RWPE2 (cell line): ENCODE measurements around the gene FOLH1.
"Not testable (repeated sequence)": the region's sequence is repeated elsewhere in the genome, so short reads cannot be mapped to it uniquely, and the experiment has no call there.

Source experiments
- ATAC-seq: fragments of 200-7000 bp; cut with Tn5 transposase; 3 replicates; pipeline ENCODE4 v1.9.1; 2021; ENCODE audit warnings: low read depth
- DNase-seq: peaks from one replicate; pipeline ENCODE4 v3.0.0-alpha.2; 2020; ENCODE audit warnings: low spot score
- H3K27ac ChIP-seq: fragments of 450-650 bp; 2 replicates; pipeline ENCODE4 v1.5.1; 2017; ENCODE audit warnings: mild to moderate bottlenecking; ENCODE audit not compliant: poor library complexity, severe bottlenecking
- H3K27me3 ChIP-seq: fragments of 250-450 bp; sonication (Bioruptor Pico); 2 replicates; pipeline ENCODE4 v1.5.1; 2021; ENCODE audit warnings: mild to moderate bottlenecking, moderate library complexity; ENCODE audit not compliant: insufficient read depth, poor library complexity, severe bottlenecking
- H3K36me3 ChIP-seq: fragments of 250-450 bp; sonication (Bioruptor Pico); 2 replicates; pipeline ENCODE4 v1.5.1; 2020; ENCODE audit warnings: low read depth, mild to moderate bottlenecking, moderate library complexity
- H3K4me1 ChIP-seq: fragments of 250-450 bp; sonication (Bioruptor Pico); 2 replicates; pipeline ENCODE4 v1.5.1; 2021; ENCODE audit warnings: mild to moderate bottlenecking, moderate library complexity; ENCODE audit not compliant: insufficient read depth, poor library complexity, severe bottlenecking
- H3K4me3 ChIP-seq: fragments of 250-450 bp; sonication (Bioruptor Pico); 2 replicates; pipeline ENCODE4 v1.5.1; 2021; ENCODE audit warnings: mild to moderate bottlenecking, moderate library complexity; ENCODE audit not compliant: severe bottlenecking
- H3K9me3 ChIP-seq: fragments of 250-450 bp; sonication (Bioruptor Pico); 2 replicates; pipeline ENCODE4 v1.5.1; 2021; ENCODE audit warnings: mild to moderate bottlenecking, moderate library complexity; ENCODE audit not compliant: severe bottlenecking
- TF ChIP-seq, protein P1 (sequence below): fragments of 450-650 bp; IDR thresholded peaks from one replicate; pipeline ENCODE4 v1.5.1; 2017; ENCODE audit warnings: mild to moderate bottlenecking, moderate library complexity; ENCODE audit not compliant: poor library complexity, severe bottlenecking

Gene FOLH1

GRCh38 chr11:49190287-49190686 lies 18.1 kb downstream of the FOLH1 start:
- not testable (repeated sequence) for H3K27me3 ChIP-seq, H3K4me1 ChIP-seq, DNase-seq, H3K9me3 ChIP-seq, H3K4me3 ChIP-seq, H3K36me3 ChIP-seq, ATAC-seq, H3K27ac ChIP-seq

DNA sequence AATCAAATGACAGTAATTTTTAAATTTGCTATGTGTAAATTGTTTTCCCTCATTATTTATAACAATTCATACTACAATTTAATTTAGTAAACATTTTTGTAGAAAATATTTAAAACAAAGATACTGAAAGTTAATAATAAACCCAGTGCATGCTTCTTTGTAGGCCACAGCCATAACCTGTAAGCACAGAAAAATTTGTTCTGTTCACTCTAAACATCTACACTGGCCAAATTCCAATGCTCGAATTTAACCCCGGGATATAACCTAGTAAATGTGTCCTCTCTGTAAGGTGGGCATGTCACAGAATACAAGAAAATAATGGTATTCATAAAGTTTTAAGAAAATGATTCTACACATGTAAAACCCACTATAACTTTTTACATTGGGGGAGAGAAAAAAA lies 22.2 kb downstream of the FOLH1 start:
- not testable (repeated sequence) for H3K4me3 ChIP-seq, ATAC-seq, H3K27ac ChIP-seq, H3K4me1 ChIP-seq, DNase-seq, H3K27me3 ChIP-seq, H3K36me3 ChIP-seq, H3K9me3 ChIP-seq

- not testable (repeated sequence) for H3K27ac ChIP-seq, DNase-seq, H3K9me3 ChIP-seq, H3K4me1 ChIP-seq, H3K36me3 ChIP-seq, H3K27me3 ChIP-seq, ATAC-seq, H3K4me3 ChIP-seq
Observed at GRCh38 chr11:49185597-49185996, 22.8 kb downstream of the FOLH1 start.

- H3K4me1 ChIP-seq, H3K9me3 ChIP-seq, H3K4me3 ChIP-seq, H3K27ac ChIP-seq, DNase-seq, H3K27me3 ChIP-seq, ATAC-seq, H3K36me3 ChIP-seq: not testable (repeated sequence)
Observed at GRCh38 chr11:49184756-49185155, 23.6 kb downstream of the FOLH1 start.

GRCh38 chr11:49177936-49178335 lies 30.5 kb downstream of the FOLH1 start:
- DNase-seq: not testable (repeated sequence)

DNA sequence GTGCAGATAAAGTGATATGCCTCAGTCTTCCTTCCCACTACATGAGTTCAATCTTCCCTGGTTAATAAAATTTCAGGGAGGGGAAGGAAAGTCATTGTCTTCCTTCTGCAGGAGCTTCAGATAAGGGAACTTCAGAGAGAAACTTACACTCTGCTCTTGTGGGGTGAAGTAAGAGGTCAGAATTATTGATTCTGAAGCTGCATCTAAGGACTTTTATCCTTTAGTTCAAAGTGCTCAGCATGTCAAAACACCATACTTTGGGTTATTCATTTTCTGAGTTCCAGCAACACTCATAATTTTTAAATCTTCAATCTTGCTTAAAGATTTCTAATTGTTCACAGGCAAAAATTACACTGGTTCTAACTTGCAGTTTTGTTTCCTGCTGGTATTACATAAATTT lies 33.0 kb downstream of the FOLH1 start:
- not testable (repeated sequence) for H3K4me3 ChIP-seq, ATAC-seq, H3K4me1 ChIP-seq, H3K36me3 ChIP-seq, H3K27me3 ChIP-seq, DNase-seq, H3K9me3 ChIP-seq, H3K27ac ChIP-seq

More at GRCh38 chr11:49177936-49178335, 30.5 kb downstream of the FOLH1 start:
- ATAC-seq: peak; percentile 68
- not testable (repeated sequence) for H3K27me3 ChIP-seq, H3K27ac ChIP-seq, H3K36me3 ChIP-seq, H3K4me3 ChIP-seq, H3K4me1 ChIP-seq, H3K9me3 ChIP-seq

DNA sequence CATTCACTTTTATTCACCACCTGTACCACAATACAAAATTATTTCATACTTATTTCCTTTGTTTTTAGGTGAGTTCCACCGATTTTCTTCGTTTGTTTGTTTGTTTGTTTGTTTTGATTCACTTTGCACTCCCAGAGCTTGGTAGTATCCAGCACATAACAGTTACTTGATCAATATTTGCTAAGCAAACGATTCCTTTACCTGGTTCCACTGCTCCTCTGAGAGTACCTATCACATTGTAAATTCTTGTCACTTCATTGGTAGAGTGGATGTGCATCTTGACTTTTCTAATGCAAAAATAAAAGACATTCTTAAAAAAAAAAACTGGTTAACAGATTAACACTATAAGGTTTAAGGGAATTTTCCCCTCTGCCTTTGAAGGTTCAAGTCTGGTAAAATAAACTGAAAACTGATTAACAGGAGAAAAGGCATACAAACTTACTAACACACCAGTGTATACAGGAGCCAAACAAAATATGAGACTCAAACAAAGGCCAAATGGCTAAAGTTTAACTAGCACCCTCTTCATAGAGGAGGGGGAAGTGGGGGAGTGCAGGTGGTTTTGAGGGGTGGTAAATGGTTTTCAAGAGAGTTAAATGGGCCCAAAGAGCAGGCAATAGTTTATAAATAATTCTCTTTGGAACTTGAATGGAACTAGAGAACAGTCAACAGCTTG lies 33.6 kb downstream of the FOLH1 start:
- not testable (repeated sequence) for H3K4me3 ChIP-seq, ATAC-seq, H3K36me3 ChIP-seq, DNase-seq, H3K4me1 ChIP-seq, H3K27me3 ChIP-seq, H3K9me3 ChIP-seq, H3K27ac ChIP-seq

GRCh38 chr11:49171613-49172012 lies 36.8 kb downstream of the FOLH1 start:
- not testable (repeated sequence) for ATAC-seq, H3K9me3 ChIP-seq, H3K4me3 ChIP-seq, DNase-seq, H3K27ac ChIP-seq, H3K36me3 ChIP-seq, H3K27me3 ChIP-seq, H3K4me1 ChIP-seq

DNA sequence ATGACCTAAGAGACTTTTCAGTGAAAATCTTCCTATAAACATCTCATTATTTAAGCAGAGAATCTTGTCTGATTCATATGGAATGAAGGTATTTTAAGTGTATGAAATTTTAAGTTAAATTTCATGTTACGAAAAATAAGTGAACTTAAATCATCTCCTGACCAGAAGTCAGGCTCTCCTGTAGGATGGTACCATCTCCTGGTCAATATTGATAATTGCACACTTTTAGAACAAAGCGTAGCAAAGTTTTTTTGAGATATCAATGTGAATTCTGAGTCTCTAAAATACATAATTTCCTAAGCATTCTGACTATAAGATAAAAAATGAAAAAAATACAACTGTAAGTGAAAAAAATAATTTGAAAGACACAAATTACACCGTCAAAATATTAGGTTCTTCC lies 38.8 kb downstream of the FOLH1 start:
- H3K4me3 ChIP-seq, ATAC-seq, H3K9me3 ChIP-seq, H3K27ac ChIP-seq, H3K4me1 ChIP-seq, H3K27me3 ChIP-seq, H3K36me3 ChIP-seq, DNase-seq: not testable (repeated sequence)
- TF ChIP-seq, protein P1, sequence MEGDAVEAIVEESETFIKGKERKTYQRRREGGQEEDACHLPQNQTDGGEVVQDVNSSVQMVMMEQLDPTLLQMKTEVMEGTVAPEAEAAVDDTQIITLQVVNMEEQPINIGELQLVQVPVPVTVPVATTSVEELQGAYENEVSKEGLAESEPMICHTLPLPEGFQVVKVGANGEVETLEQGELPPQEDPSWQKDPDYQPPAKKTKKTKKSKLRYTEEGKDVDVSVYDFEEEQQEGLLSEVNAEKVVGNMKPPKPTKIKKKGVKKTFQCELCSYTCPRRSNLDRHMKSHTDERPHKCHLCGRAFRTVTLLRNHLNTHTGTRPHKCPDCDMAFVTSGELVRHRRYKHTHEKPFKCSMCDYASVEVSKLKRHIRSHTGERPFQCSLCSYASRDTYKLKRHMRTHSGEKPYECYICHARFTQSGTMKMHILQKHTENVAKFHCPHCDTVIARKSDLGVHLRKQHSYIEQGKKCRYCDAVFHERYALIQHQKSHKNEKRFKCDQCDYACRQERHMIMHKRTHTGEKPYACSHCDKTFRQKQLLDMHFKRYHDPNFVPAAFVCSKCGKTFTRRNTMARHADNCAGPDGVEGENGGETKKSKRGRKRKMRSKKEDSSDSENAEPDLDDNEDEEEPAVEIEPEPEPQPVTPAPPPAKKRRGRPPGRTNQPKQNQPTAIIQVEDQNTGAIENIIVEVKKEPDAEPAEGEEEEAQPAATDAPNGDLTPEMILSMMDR: peak; percentile 35

DNA sequence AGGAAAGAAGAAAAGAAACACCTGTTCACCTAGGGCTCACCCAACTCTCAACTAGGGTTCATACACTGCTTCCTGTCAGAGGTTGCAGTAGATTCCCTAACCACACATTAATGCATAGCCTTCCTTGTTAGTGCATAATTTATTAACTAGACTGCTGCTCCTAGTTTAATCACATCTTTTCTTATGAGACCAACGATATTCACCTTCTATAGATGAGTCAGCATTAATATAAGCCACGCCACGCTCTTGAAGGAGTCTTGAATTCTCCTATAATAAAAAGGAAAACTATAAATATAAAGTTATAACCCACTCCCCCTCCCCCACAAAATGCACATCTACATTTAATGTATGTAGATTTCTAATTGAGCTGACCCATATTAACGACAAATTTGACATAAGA lies 39.4 kb downstream of the FOLH1 start:
- H3K36me3 ChIP-seq, H3K27me3 ChIP-seq, H3K4me1 ChIP-seq, H3K27ac ChIP-seq, H3K4me3 ChIP-seq, ATAC-seq, H3K9me3 ChIP-seq, DNase-seq: not testable (repeated sequence)
